ENCODE data around the gene MEDAG.

DNA sequence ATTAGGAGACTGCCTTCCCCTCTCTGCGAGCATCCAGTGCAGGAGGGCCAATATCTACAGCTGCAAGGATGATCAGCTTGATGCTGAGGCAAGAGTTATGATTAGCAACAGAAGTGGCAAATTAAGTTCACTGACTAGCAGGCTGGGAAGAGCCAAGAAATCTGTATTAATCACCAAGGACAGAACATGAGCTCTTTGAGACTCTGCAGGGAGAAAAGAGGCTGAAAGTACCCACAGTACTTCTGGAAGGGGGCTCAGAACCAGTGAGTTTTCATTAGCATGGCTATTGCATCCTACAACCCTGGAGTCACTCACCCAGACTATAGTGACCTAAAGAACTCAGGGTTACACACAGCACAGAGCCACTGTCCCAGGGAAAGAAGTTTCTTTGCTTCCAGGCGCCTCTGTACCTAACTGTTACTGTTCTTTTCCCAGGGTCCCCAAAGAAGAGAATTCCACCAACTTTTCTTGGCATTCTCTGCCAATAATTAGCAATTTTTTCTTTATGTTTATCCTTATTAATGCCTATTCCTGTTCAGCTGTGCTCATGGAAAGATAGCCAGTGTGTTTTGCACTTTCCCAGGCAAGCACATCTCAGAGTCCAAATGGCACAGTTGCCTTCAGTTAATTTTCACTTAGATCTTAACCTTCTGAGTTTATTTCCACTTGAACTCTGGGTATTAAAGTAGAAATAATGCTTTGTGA lies 25.8 kb upstream of the MEDAG start:
- TF ChIP-seq SIN3A (IDR thresholded peaks at IDR 0.05; ENCODE audit: borderline replicate concordance, low read depth, low read length) (no peak), MXI1 (IDR thresholded peaks at IDR 0.05; ENCODE audit: low read depth, low read length) (no peak), TCF12 (IDR thresholded peaks at IDR 0.05) (no peak), POLR2AphosphoS5 (IDR thresholded peaks at IDR 0.05; ENCODE audit: low read depth, low read length) (no peak), NRF1 (IDR thresholded peaks at IDR 0.05; ENCODE audit: low read depth, low read length) (no peak)
- TF ChIP-seq, protein P1, sequence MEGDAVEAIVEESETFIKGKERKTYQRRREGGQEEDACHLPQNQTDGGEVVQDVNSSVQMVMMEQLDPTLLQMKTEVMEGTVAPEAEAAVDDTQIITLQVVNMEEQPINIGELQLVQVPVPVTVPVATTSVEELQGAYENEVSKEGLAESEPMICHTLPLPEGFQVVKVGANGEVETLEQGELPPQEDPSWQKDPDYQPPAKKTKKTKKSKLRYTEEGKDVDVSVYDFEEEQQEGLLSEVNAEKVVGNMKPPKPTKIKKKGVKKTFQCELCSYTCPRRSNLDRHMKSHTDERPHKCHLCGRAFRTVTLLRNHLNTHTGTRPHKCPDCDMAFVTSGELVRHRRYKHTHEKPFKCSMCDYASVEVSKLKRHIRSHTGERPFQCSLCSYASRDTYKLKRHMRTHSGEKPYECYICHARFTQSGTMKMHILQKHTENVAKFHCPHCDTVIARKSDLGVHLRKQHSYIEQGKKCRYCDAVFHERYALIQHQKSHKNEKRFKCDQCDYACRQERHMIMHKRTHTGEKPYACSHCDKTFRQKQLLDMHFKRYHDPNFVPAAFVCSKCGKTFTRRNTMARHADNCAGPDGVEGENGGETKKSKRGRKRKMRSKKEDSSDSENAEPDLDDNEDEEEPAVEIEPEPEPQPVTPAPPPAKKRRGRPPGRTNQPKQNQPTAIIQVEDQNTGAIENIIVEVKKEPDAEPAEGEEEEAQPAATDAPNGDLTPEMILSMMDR (IDR thresholded peaks at IDR 0.05), result no peak
